ENCODE data around the gene GBGT1.

GRCh38 chr9:133122935-133123611, 40.6 kb downstream of the GBGT1 start:
- TF ChIP-seq CTCF (IDR thresholded peaks at IDR 0.05 in 4 of 5, conservative IDR thresholded peaks at IDR 0.05 in 1 of 5) (no peak), POLR2A (IDR thresholded peaks at IDR 0.05) (no peak)

Measured in gastrocnemius medialis (tissue), 4 donors.